GM21515 (cell line): ENCODE results near the gene SAMD8.
"Not testable (repeated sequence)": the region's sequence is repeated elsewhere in the genome, so short reads cannot be mapped to it uniquely, and the experiment has no call there.

Experiments used
- ATAC-seq: cut with Tn5 transposase; IDR thresholded peaks from one replicate; pipeline ENCODE4 v1.9.1; 2021; ENCODE audit not compliant: unreplicated experiment

Gene SAMD8

GRCh38 chr10:75191821-75192568 lies 80.5 kb downstream of the SAMD8 start:
- ATAC-seq, result no peak

GRCh38 chr10:75194625-75195024 lies 83.2 kb downstream of the SAMD8 start:
- not testable (repeated sequence) for ATAC-seq

- no peak for ATAC-seq
Observed at GRCh38 chr10:75195035-75195763, 83.7 kb downstream of the SAMD8 start.

- ATAC-seq, result no peak
Observed at GRCh38 chr10:75197066-75197465, 85.6 kb downstream of the SAMD8 start.

GRCh38 chr10:75197906-75198305 lies 86.5 kb downstream of the SAMD8 start:
- no peak for ATAC-seq

GRCh38 chr10:75199949-75200348 lies 88.5 kb downstream of the SAMD8 start:
- not testable (repeated sequence) for ATAC-seq

GRCh38 chr10:75201793-75202307 lies 90.4 kb downstream of the SAMD8 start:
- no peak for ATAC-seq

- no peak for ATAC-seq
Observed at GRCh38 chr10:75202321-75203045, 91.0 kb downstream of the SAMD8 start.

GRCh38 chr10:75203046-75203620 lies 91.7 kb downstream of the SAMD8 start:
- ATAC-seq, result not testable (repeated sequence)

- no peak for ATAC-seq
Observed at GRCh38 chr10:75203724-75204123, 92.3 kb downstream of the SAMD8 start.

- no peak for ATAC-seq
Observed at GRCh38 chr10:75205908-75206307, 94.5 kb downstream of the SAMD8 start.

GRCh38 chr10:75206638-75207037 lies 95.2 kb downstream of the SAMD8 start:
- not testable (repeated sequence) for ATAC-seq

GRCh38 chr10:75207079-75207856 lies 95.8 kb downstream of the SAMD8 start:
- ATAC-seq, result no peak

- no peak for ATAC-seq
Observed at GRCh38 chr10:75207857-75208144, 96.3 kb downstream of the SAMD8 start.

- no peak for ATAC-seq
Observed at GRCh38 chr10:75208181-75208580, 96.7 kb downstream of the SAMD8 start.

- ATAC-seq, result no peak
Observed at GRCh38 chr10:75209086-75209920, 97.8 kb downstream of the SAMD8 start.

GRCh38 chr10:75209921-75210281 lies 98.4 kb downstream of the SAMD8 start:
- ATAC-seq, result peak; percentile 58

- ATAC-seq, result peak; percentile 87
Observed at GRCh38 chr10:75210282-75211006, 99.0 kb downstream of the SAMD8 start, which contains the start of gene VDAC2. Gene VDAC2, plus strand, starts transcription at chr10:75210796. Its CDS starts 363 bp downstream, at chr10:75211159.
